ENCODE results near the gene GALNT10. TPM values are rescaled to one million over a fixed set of nuclear protein-coding genes. Genes with fewer than 3 reads are reported as not detected.

Gene GALNT10
- total and polyA plus RNA-seq, 9 of the 15 experiments (the other 6 are each of a cell fraction or from before 2014, with no cell fraction given): 4.6 to 37.1 (median 13.3) TPM

DNA sequence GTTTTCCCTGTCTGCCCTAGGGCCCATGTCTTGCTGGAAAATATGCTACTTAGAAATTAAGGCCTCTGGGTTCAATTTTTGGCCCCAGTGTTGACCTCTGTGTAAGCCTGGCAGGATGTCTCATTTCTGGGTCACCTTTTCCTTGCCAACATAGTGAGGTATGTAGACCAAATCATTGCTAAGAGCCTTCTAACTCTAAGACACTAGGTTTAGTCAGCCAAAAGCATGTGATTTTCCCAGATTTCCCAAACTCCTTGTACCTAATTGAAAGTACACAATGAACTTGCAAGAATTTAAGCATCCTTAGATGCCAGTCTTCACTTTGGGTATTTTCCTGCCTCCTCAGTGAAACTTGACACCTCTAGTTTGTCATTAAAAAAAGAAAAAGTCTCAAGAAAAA is 77.0 kb downstream of the GALNT10 start:
- Histone ChIP-seq H3K4me1 (replicated peaks in 1 of 2; ENCODE audit: control insufficient read depth in 2 of 2, insufficient read depth in 2 of 2, low read length in 2 of 2) (peaks cover 3 to 5% of the 10 kb centered on the region in 2 experiments; a peak in 4 of 5 replicates), H3K9ac (ENCODE audit: insufficient read depth in 1 of 2, low read depth in 2 of 2, low read length in 2 of 2) (no peak overlapping the region), H3K27ac (ENCODE audit: extremely low read depth, low read depth, low read length) (no peak overlapping the region), H2AFZ (ENCODE audit: low read depth, low read length) (no peak overlapping the region), H3K9me3 (replicated peaks; ENCODE audit: control insufficient read depth, insufficient read depth, low read depth, low read length) (no peaks in the 10 kb centered on the region), H3K4me2 (ENCODE audit: insufficient read depth, low read length) (no peak overlapping the region), H3K27me3 (ENCODE audit: control insufficient read depth in 2 of 2, insufficient read depth in 2 of 2, low read length in 2 of 2) (no peaks in the 10 kb centered on the region), H3K9me1 (ENCODE audit: control insufficient read depth, insufficient read depth, low read length) (no peaks in the 10 kb centered on the region), H3K4me3 (no peak overlapping the region), H3K36me3 (ENCODE audit: control insufficient read depth, insufficient read depth, low read length) (no peaks in the 10 kb centered on the region), H3K79me2 (ENCODE audit: control insufficient read depth, insufficient read depth, low read length) (no peaks in the 10 kb centered on the region), H4K20me1 (replicated peaks; ENCODE audit: control insufficient read depth, insufficient read depth, low read length) (no peaks in the 10 kb centered on the region)
- DNase-seq (ENCODE audit: extremely low read depth in 1 of 4, low spot score in 3 of 4) (no peak), ATAC-seq (no peak), FAIRE-seq (no peak)
- TF ChIP-seq KLF1 (tag; IDR thresholded peaks at IDR 0.05): no peak
- TF ChIP-seq EWSR1 (IDR thresholded peaks at IDR 0.05; ENCODE audit: borderline replicate concordance, low read depth, partially characterized antibody): no peak
- TF ChIP-seq NR4A1 (CRISPR knock-in tag; IDR thresholded peaks at IDR 0.05): no peak
- no peak for TF ChIP-seq NR4A1 (tag; IDR thresholded peaks at IDR 0.05)
- TF ChIP-seq MEF2D (tag; conservative IDR thresholded peaks at IDR 0.05; ENCODE audit: low read depth): no peak
- TF ChIP-seq ZBTB7A (IDR thresholded peaks at IDR 0.05; ENCODE audit: borderline replicate concordance, control insufficient read depth, low read depth, low read length): no peak
- TF ChIP-seq THRAP3 (IDR thresholded peaks at IDR 0.05; ENCODE audit: borderline replicate concordance): no peak
- POLR2A ChIA-PET: no interaction called here
- intact Hi-C loops (cut with micrococcal nuclease): no loop called here
- in situ Hi-C loops (cut with MboI): no loop called here
- no TSS peak for BruUV-seq (replicated peaks)
- CTCF ChIA-PET (ENCODE audit: low intra/inter-chr PET ratio): no interaction called here

GRCh38 chr5:154268073-154268472 is 77.5 kb downstream of the GALNT10 start:
- intact Hi-C loops (cut with micrococcal nuclease) (no loop called here), in situ Hi-C loops (cut with MboI) (no loop called here)
- no peak for ATAC-seq
- H3K36me3 ChIP-seq (ENCODE audit: control insufficient read depth, insufficient read depth, low read length): no peaks in the 10 kb centered on the region
- CTCF ChIA-PET (ENCODE audit: low intra/inter-chr PET ratio): no interaction called here
- POLR2A ChIA-PET: no interaction called here
- no peak for TF ChIP-seq AFF1 (IDR thresholded peaks at IDR 0.05; ENCODE audit: low read depth in 1 of 2, partially characterized antibody in 2 of 2)
- peak; percentile 19; the same call in 1 of the 2 replicates for TF ChIP-seq ATF7 (IDR thresholded peaks at IDR 0.05)
- FAIRE-seq: no peak
- no peaks in the 10 kb centered on the region for H3K9me1 ChIP-seq (ENCODE audit: control insufficient read depth, insufficient read depth, low read length)
- no peaks in the 10 kb centered on the region for H3K27me3 ChIP-seq (ENCODE audit: control insufficient read depth in 2 of 2, insufficient read depth in 2 of 2, low read length in 2 of 2)
- H4K20me1 ChIP-seq (replicated peaks; ENCODE audit: control insufficient read depth, insufficient read depth, low read length): no peaks in the 10 kb centered on the region
- no peaks in the 10 kb centered on the region for H3K79me2 ChIP-seq (ENCODE audit: control insufficient read depth, insufficient read depth, low read length)
- H3K4me2 ChIP-seq (ENCODE audit: insufficient read depth, low read length): no peak overlapping the region
- H3K9ac ChIP-seq (ENCODE audit: insufficient read depth in 1 of 2, low read depth in 2 of 2, low read length in 2 of 2): no peak overlapping the region
- no peak overlapping the region for H3K27ac ChIP-seq (ENCODE audit: extremely low read depth, low read depth, low read length)
- H3K4me3 ChIP-seq: no peak overlapping the region
- WGBS (ENCODE audit: insufficient coverage, low coverage, missing lambda C conversion rate): 64% methylated on average over 3 of the region's 3 CpGs
- no peaks in the 10 kb centered on the region for H3K9me3 ChIP-seq (replicated peaks; ENCODE audit: control insufficient read depth, insufficient read depth, low read depth, low read length)
- no peak for DNase-seq (ENCODE audit: extremely low read depth in 1 of 4, low spot score in 3 of 4)
- peaks cover 8 to 10% of the 10 kb centered on the region in 2 experiments; a peak in 4 of 5 replicates for H3K4me1 ChIP-seq (replicated peaks in 1 of 2; ENCODE audit: control insufficient read depth in 2 of 2, insufficient read depth in 2 of 2, low read length in 2 of 2)
- H2AFZ ChIP-seq (ENCODE audit: low read depth, low read length): no peak overlapping the region
- BruUV-seq (replicated peaks): no TSS peak

All from K562 (cell line).